Panc1 (cell line): ENCODE results near the gene PSD4. TPM values are rescaled to one million over a fixed set of nuclear protein-coding genes. Genes with fewer than 3 reads are reported as not detected.

ENCODE experiments used
- ATAC-seq: fragments of 200-7000 bp; cut with Tn5 transposase; 2 replicates; pipeline ENCODE4 v1.9.1; 2020; ENCODE audit warnings: mild to moderate bottlenecking, moderate library complexity
- BruUV-seq: library from RNA; stranded (reverse); fragments of 400-500 nt; replicated peaks from 2 replicates; lab custom pipeline; 2021; lab: Mats Ljungman, UMichigan
- CTCF ChIA-PET: fragments of 300-600 bp; sonication (Branson Sonifier 250); formaldehyde crosslinking; loops from one replicate; lab custom pipeline; 2022; ENCODE audit warnings: antibody characterized with exemption; lab: Charles Lee
- POLR2A ChIA-PET: fragments of 300-600 bp; sonication (Branson Sonifier 250); formaldehyde crosslinking; loops from one replicate; lab custom pipeline; 2022; ENCODE audit warnings: antibody characterized with exemption; lab: Charles Lee
- DNase-seq: peaks from one replicate; pipeline ENCODE4 v3.0.0-alpha.2; 2010; ENCODE audit warnings: low read depth, low spot score
- H3K27ac ChIP-seq: 2 replicates; pipeline ENCODE4 v1.5.1; 2011; ENCODE audit warnings: mild to moderate bottlenecking, low read length, inconsistent platforms
- H3K27me3 ChIP-seq: fragments of 200-500 bp; sonication (Bioruptor generic); 2 replicates; pipeline ENCODE4 v1.6.0; 2014; ENCODE audit warnings: low read length, inconsistent platforms; ENCODE audit not compliant: control insufficient read depth, insufficient read depth
- H3K36me3 ChIP-seq: fragments of 200-500 bp; sonication (Bioruptor generic); 2 replicates; pipeline ENCODE4 v1.5.1; 2014; ENCODE audit warnings: inconsistent platforms, mild to moderate bottlenecking, low read length, moderate library complexity; ENCODE audit not compliant: control insufficient read depth, insufficient read depth
- H3K4me1 ChIP-seq: 2 replicates; pipeline ENCODE4 v1.5.1; 2011; ENCODE audit warnings: inconsistent platforms, mild to moderate bottlenecking, low read length, moderate library complexity; ENCODE audit not compliant: control insufficient read depth, insufficient read depth
- H3K4me3 ChIP-seq, 2 experiments: 2 replicates each; pipeline ENCODE4 v1.5.1; 2011 to 2012; ENCODE audit warnings: low read depth in 2 of 2, low read length in 2 of 2, mild to moderate bottlenecking in 2 of 2, inconsistent platforms in 1 of 2, moderate library complexity in 1 of 2
- H3K9me3 ChIP-seq: fragments of 200-500 bp; sonication (Bioruptor generic); 2 replicates; pipeline ENCODE4 v1.5.1; 2014; ENCODE audit warnings: low read depth, mild to moderate bottlenecking, inconsistent platforms, low read length, moderate library complexity; ENCODE audit not compliant: control insufficient read depth, insufficient read depth
- CTCF ChIP-seq: fragments of 450-650 bp; IDR thresholded peaks from 2 replicates; pipeline ENCODE4 v1.5.1; 2017; ENCODE audit warnings: mild to moderate bottlenecking
- POLR2AphosphoS5 ChIP-seq: IDR thresholded peaks from 2 replicates; pipeline ENCODE4 v1.6.1; 2012; ENCODE audit warnings: mild to moderate bottlenecking, low read depth, low read length, moderate library complexity
- REST ChIP-seq, 2 experiments: IDR thresholded peaks; 2 replicates each; pipeline ENCODE4 v1.6.1; 2011 to 2012; ENCODE audit warnings: low read depth in 2 of 2, control low read depth in 1 of 2, low read length in 1 of 2, mild to moderate bottlenecking in 1 of 2, moderate library complexity in 1 of 2; ENCODE audit not compliant: insufficient read depth in 1 of 2
- SIN3A ChIP-seq: IDR thresholded peaks from 2 replicates; pipeline ENCODE4 v1.6.1; 2012; ENCODE audit warnings: low read depth, mild to moderate bottlenecking, low read length, moderate library complexity, borderline replicate concordance; ENCODE audit not compliant: insufficient read depth
- TCF7L2 ChIP-seq: IDR thresholded peaks from 2 replicates; pipeline ENCODE4 v1.6.1; 2011; ENCODE audit warnings: mild to moderate bottlenecking, low read depth, low read length, inconsistent platforms
- in situ Hi-C: cut with HindIII; loops from 2 replicates; pipeline ENCODE4 v1.10.0; 2016; ENCODE audit warnings: low sequenced_read_pairs, low pct_unique_long_range_greater_than_20kb
- intact Hi-C: fragments of 100-400 bp; cut with micrococcal nuclease; formaldehyde crosslinking; loops from one replicate; pipeline ENCODE4 v1.10.0; 2022; ENCODE audit not compliant: unreplicated experiment
- total RNA-seq: library from RNA; stranded (reverse); gene quantifications from one replicate; pipeline ENCODE4 v1.2.1, GENCODE V29; 2021; ENCODE audit not compliant: unreplicated experiment

The PSD4 gene
- total RNA-seq, 1 experiment from 2014 or later: 3.6 TPM

GRCh38 chr2:113236367-113237159 is 62.8 kb downstream of the PSD4 start:
- Histone ChIP-seq H3K27ac (no peak overlapping the region), H3K4me1 (peaks cover 21% of the 10 kb centered on the region), H3K9me3 (no peaks in the 10 kb centered on the region), H3K27me3 (no peaks in the 10 kb centered on the region), H3K4me3 (no peak overlapping the region), H3K36me3 (no peaks in the 10 kb centered on the region)
- DNase-seq (no peak), ATAC-seq (no peak)
- CTCF ChIA-PET: no interaction called here
- POLR2A ChIA-PET: no interaction called here
- intact Hi-C loops (no loop called here), in situ Hi-C loops (no loop called here)
- no TSS peak for BruUV-seq
- TF ChIP-seq POLR2AphosphoS5 (no peak), REST (IDR thresholded peaks at IDR 0.05; ENCODE audit: insufficient read depth in 1 of 2, low read depth in 2 of 2, low read length in 1 of 2) (no peak), CTCF (no peak), SIN3A (no peak), TCF7L2 (no peak)

GRCh38 chr2:113237604-113238160 is 63.9 kb downstream of the PSD4 start:
- Histone ChIP-seq H3K27ac (no peak overlapping the region), H3K4me3 (no peak overlapping the region), H3K27me3 (no peaks in the 10 kb centered on the region), H3K4me1 (peaks cover 21% of the 10 kb centered on the region), H3K36me3 (no peaks in the 10 kb centered on the region), H3K9me3 (no peaks in the 10 kb centered on the region)
- no peak for TF ChIP-seq TCF7L2
- TF ChIP-seq POLR2AphosphoS5: no peak
- no peak for TF ChIP-seq SIN3A
- TF ChIP-seq REST (IDR thresholded peaks at IDR 0.05; ENCODE audit: insufficient read depth in 1 of 2, low read depth in 2 of 2, low read length in 1 of 2): no peak
- TF ChIP-seq CTCF: no peak
- ATAC-seq (no peak), DNase-seq (no peak)
- intact Hi-C loops (no loop called here), in situ Hi-C loops (no loop called here)
- ChIA-PET POLR2A (no interaction called here), CTCF (no interaction called here)
- no TSS peak for BruUV-seq
